Astrocyte (in vitro differentiated cells and primary cell): ENCODE measurements around the gene GPR89B.
"Not testable (repeated sequence)": the region's sequence is repeated elsewhere in the genome, so short reads cannot be mapped to it uniquely, and the experiment has no call there.

Experiments
- CTCF ChIP-seq: IDR thresholded peaks from 2 replicates; pipeline ENCODE4 v1.5.1; 2011; ENCODE audit warnings: low read depth, mild to moderate bottlenecking, inconsistent platforms, low read length, moderate library complexity; ENCODE audit not compliant: insufficient read depth
- EZH2 ChIP-seq: IDR thresholded peaks from 2 replicates; pipeline ENCODE4 v1.6.1; 2012; ENCODE audit warnings: mild to moderate bottlenecking, low read length, inconsistent platforms; ENCODE audit not compliant: insufficient read depth

- not testable (repeated sequence) for TF ChIP-seq CTCF, EZH2
Observed at GRCh38 chr1:148024918-148025317, 96.7 kb downstream of the GPR89B start.
